Measurements from ENCODE around the gene OCA2. TPM values are rescaled to one million over a fixed set of nuclear protein-coding genes. Genes with fewer than 3 reads are reported as not detected.
"Not testable (repeated sequence)": the region's sequence is repeated elsewhere in the genome, so short reads cannot be mapped to it uniquely, and the experiment has no call there.

OCA2 gene
- total RNA-seq, 1 experiment from 2014 or later = 0.21 TPM

DNA sequence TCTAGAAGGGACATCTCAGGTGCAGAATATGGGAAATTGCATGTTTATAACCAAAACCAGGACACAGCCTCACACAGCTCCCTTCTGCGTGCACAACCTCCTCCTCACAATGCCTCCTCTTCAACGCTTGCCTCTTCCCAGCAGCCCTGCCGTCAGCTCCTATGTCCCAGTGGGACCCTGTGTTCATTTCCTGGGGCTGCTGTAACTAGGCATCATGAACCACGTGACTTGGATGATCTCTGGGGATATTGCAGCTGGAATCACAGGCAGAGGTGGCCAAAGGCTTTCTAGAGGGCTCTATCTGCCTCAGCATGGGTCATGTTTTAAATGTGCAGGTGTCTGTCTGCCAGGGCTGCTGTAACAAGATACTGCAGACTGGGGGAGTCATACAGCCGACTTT is 375.3 kb downstream of the OCA2 start:
- H3K27me3 ChIP-seq (ENCODE audit: control insufficient read depth, insufficient read depth, low read length) = no peaks in the 10 kb centered on the region
- DNase-seq = no peak
- H3K36me3 ChIP-seq (replicated peaks; ENCODE audit: control insufficient read depth, insufficient read depth, low read length) = no peaks in the 10 kb centered on the region
- H3K4me3 ChIP-seq (ENCODE audit: insufficient read depth, low read depth, low read length) = no peak overlapping the region

DNA sequence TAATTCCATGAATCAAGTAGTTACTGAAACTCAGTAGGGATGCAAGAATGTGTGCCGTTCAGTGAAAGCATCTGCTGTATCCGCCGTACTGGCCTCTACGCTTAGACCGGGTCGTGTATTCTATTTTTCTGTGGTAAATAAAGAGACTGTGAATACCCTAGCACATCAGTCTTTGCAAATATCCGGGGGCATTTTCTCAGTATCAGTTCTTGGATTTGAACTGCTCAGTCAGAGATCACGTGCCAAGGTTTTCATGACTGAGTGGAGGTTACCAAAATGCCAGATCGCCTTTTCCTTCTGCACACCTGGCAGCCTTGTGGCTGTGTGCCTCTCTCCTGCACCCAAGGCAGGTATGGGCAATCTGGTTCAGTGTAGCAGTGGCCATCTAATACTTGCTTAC is 377.0 kb downstream of the OCA2 start:
- DNase-seq = no peak
- Histone ChIP-seq H3K36me3 (replicated peaks; ENCODE audit: control insufficient read depth, insufficient read depth, low read length) (no peaks in the 10 kb centered on the region), H3K27me3 (ENCODE audit: control insufficient read depth, insufficient read depth, low read length) (no peaks in the 10 kb centered on the region), H3K4me3 (ENCODE audit: insufficient read depth, low read depth, low read length) (no peak overlapping the region)

DNA sequence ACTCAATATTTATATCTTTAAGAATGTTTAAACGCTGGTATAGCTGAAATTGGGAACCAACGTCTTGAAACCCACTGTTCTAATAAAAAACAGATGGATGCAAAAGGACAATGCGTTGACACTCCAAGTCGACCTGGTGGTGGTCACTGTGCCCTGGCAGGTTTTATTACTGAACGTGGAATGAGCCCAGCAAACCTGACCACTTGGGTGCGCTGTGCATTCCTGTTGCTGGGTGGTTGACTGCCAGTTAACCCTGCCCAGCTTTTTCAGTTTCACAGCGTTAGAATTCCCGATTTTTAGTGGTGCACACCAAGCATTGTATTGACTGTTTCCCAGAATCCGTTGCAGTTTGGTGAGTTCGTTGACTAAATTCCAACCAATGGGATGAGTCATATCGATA is 384.4 kb downstream of the OCA2 start:
- Histone ChIP-seq H3K36me3 (replicated peaks; ENCODE audit: control insufficient read depth, insufficient read depth, low read length) (no peaks in the 10 kb centered on the region), H3K4me3 (ENCODE audit: insufficient read depth, low read depth, low read length) (no peak overlapping the region), H3K27me3 (ENCODE audit: control insufficient read depth, insufficient read depth, low read length) (no peaks in the 10 kb centered on the region)
- DNase-seq = peak; percentile 58

DNA sequence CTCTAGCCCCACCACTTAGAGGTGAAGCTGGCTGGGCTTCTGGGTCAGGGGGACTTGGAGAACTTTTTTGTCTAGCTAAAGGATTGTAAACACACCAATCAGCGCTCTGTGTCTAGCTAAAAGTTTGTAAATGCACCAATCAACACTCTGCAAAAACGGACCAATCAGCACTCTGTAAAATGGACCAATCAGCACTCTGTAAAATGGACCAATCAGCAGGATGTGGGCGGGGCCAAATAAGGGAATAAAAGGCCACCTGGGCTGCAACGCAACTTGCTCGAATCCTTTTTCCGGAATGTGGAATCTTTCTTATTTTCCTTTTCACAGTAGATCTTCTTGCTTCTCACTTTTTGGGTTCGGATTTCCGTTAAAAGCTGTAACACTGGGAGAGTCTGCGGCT is 385.3 kb downstream of the OCA2 start:
- not testable (repeated sequence) for H3K36me3 ChIP-seq (replicated peaks; ENCODE audit: control insufficient read depth, insufficient read depth, low read length); DNase-seq; H3K4me3 ChIP-seq (ENCODE audit: insufficient read depth, low read depth, low read length); H3K27me3 ChIP-seq (ENCODE audit: control insufficient read depth, insufficient read depth, low read length)

DNA sequence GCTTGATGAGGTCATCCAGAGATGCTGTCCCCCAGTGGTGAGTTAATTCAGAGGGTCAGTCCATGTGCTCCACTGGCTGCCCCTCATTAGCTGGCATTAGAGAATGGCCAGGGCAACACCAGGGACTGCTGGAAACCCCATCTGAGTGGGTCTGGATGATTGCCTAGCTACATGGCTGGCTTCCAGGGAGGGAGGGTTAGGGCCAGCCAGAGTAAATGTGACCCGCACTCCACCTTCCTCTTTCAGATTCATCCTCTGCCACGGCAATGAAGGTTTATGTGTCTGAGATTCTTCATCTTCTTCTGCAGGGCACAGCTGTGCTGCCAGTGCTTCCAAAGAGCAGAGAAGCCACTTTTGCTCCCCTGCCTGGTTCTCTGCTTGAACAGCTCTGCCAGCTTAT is 391.9 kb downstream of the OCA2 start:
- H3K36me3 ChIP-seq (replicated peaks; ENCODE audit: control insufficient read depth, insufficient read depth, low read length) = no peaks in the 10 kb centered on the region
- no peak overlapping the region for H3K4me3 ChIP-seq (ENCODE audit: insufficient read depth, low read depth, low read length)
- H3K27me3 ChIP-seq (ENCODE audit: control insufficient read depth, insufficient read depth, low read length) = no peaks in the 10 kb centered on the region
- no peak for DNase-seq

DNA sequence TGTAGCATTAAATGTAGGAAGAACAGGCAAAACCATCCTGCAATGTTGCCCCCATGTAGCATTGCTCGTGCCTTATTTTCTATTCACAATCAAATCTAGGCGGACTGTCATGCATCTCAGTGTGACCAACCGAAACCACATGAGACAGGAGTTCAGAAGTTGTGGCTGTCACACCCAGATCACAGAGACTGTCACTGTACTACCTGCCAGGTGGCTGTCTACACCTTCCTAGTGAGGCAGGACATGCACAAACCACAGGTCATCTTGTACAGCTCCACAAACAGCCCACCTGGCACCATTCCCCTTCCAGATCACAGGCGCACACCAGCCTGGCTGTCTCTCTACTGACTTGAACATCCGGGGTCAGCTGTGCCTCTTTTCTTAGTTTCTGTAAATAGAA is 392.8 kb downstream of the OCA2 start:
- Histone ChIP-seq H3K36me3 (replicated peaks; ENCODE audit: control insufficient read depth, insufficient read depth, low read length) (no peaks in the 10 kb centered on the region), H3K27me3 (ENCODE audit: control insufficient read depth, insufficient read depth, low read length) (no peaks in the 10 kb centered on the region), H3K4me3 (ENCODE audit: insufficient read depth, low read depth, low read length) (no peak overlapping the region)
- DNase-seq = no peak

DNA sequence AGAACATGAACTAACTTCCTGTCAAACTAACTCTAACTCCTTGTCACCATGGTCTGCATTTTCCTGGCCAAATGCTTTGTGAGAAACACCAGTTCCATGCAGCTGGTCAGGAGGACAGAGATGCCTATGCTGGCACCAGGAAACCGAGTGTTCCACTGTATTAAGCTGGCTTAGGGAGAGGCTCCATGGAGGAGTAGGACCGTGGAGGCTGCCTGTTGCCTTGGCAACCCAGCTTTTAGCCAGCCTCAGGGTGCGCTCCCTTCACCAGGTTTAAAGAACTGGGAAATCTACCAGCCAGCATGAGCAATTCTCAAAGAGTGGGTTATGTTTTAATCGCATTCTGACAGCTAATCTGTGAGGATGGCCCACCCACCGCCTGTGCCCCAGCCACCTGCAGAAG is 394.1 kb downstream of the OCA2 start:
- Histone ChIP-seq H3K36me3 (replicated peaks; ENCODE audit: control insufficient read depth, insufficient read depth, low read length) (no peaks in the 10 kb centered on the region), H3K4me3 (ENCODE audit: insufficient read depth, low read depth, low read length) (no peak overlapping the region), H3K27me3 (ENCODE audit: control insufficient read depth, insufficient read depth, low read length) (no peaks in the 10 kb centered on the region)
- no peak for DNase-seq

Other genes with a start within 250 kb of the OCA2 start
- gene HERC2, start 222.9 kb upstream of the OCA2 start, total RNA-seq (2014; rRNA removed; shearing (Covaris generic)) = 33.2 and 49.4 TPM in 2 replicates